Esophagus (tissue), 2 donors: ENCODE results near the gene KPTN. TPM values are rescaled to one million over a fixed set of nuclear protein-coding genes. Genes with fewer than 3 reads are reported as not detected.
A peak's percentile ranks its signal among the peaks of the same experiment; 100 is the strongest.

ENCODE experiments used
- H3K27ac ChIP-seq, 2 donors: one replicate each; pipeline ENCODE4 v1.5.1; 2013; ENCODE audit warnings: low read depth in 2 of 2, mild to moderate bottlenecking in 2 of 2, inconsistent platforms in 1 of 2, low read length in 1 of 2, moderate library complexity in 1 of 2
- H3K27me3 ChIP-seq, 2 donors: one replicate each; pipeline ENCODE4 v1.6.1; 2013; ENCODE audit warnings: low read length in 2 of 2, control low read depth in 1 of 2, mild to moderate bottlenecking in 1 of 2; ENCODE audit not compliant: insufficient read depth in 2 of 2, control insufficient read depth in 1 of 2
- H3K36me3 ChIP-seq, 2 donors: one replicate each; pipeline ENCODE4 v1.6.1; 2013; ENCODE audit warnings: low read length in 1 of 2; ENCODE audit not compliant: control insufficient read depth in 2 of 2, insufficient read depth in 2 of 2
- H3K4me1 ChIP-seq, 2 donors: one replicate each; pipeline ENCODE4 v1.6.1; 2013; ENCODE audit warnings: low read length in 1 of 2; ENCODE audit not compliant: control insufficient read depth in 2 of 2, insufficient read depth in 2 of 2
- H3K4me3 ChIP-seq, 2 donors: one replicate each; pipeline ENCODE4 v1.5.1; 2013; ENCODE audit warnings: low read length in 2 of 2, mild to moderate bottlenecking in 2 of 2, low read depth in 1 of 2, moderate library complexity in 1 of 2
- H3K9me3 ChIP-seq, 2 donors: one replicate each; pipeline ENCODE4 v1.6.1; 2013; ENCODE audit warnings: mild to moderate bottlenecking in 2 of 2, low read depth in 1 of 2, low read length in 1 of 2, moderate library complexity in 1 of 2; ENCODE audit not compliant: control insufficient read depth in 2 of 2, insufficient read depth in 1 of 2
- WGBS, 2 donors: extraction: QIAGEN DNeasy Blood & Tissue Kit; methylation state at CpG; one replicate each; pipeline ENCODE4 v1.1.7; 2013; 5-methylcytosine and 5-hydroxymethylcytosine counted together
- polyA plus RNA-seq, 2 donors: library from polyadenylated mRNA; stranded (reverse); fragments of 200-250 nt; gene quantifications; one replicate each; pipeline ENCODE4 v1.2.3, GENCODE V29; 2013
- donor health status: healthy with polysubstance abuse.
- donor health status: Bipolar disorder and iron deficiency.

KPTN gene
- polyA plus RNA-seq: 10 to 100 TPM; 10.8 to 17.2 TPM

- WGBS, 2 donors: 1 to 2% methylated on average over 57 of the region's 57 CpGs
- Histone ChIP-seq H3K27ac (peak within 1 kb of the TSS; percentile 90 to 95), H3K4me1 (peaks cover 0 to 11% of the 10 kb centered on the region in 2 donors), H3K36me3 (peaks cover 6 to 7% of the 10 kb centered on the region in 2 donors), H3K27me3 (no peaks in the 10 kb centered on the region), H3K9me3 (no peaks in the 10 kb centered on the region), H3K4me3 (peak within 1 kb of the TSS; percentile 66 to 71)
Observed at GRCh38 chr19:47483800-47484690, at the start of gene KPTN. Gene KPTN (minus strand): TSS chr19:47484219. CDS start chr19:47484160, 59 bp downstream.

GRCh38 chr19:47531640-47532387, 47.8 kb upstream of the KPTN start:
- 49 to 57% methylated on average over 14 of the region's 14 CpGs for WGBS, 2 donors

GRCh38 chr19:47529018-47529742, 45.2 kb upstream of the KPTN start:
- Histone ChIP-seq H3K4me3 (no peak overlapping the region), H3K27me3 (no peaks in the 10 kb centered on the region), H3K36me3 (no peaks in the 10 kb centered on the region), H3K27ac (no peak overlapping the region), H3K4me1 (no peaks in the 10 kb centered on the region), H3K9me3 (peaks cover 0 to 3% of the 10 kb centered on the region in 2 donors)
- WGBS, 2 donors: 77 to 78% methylated on average over 16 of the region's 16 CpGs

More at GRCh38 chr19:47531640-47532387, 47.8 kb upstream of the KPTN start:
- Histone ChIP-seq H3K4me3 (no peak overlapping the region), H3K27ac (no peak overlapping the region), H3K4me1 (no peaks in the 10 kb centered on the region), H3K36me3 (no peaks in the 10 kb centered on the region), H3K9me3 (peaks cover 0 to 3% of the 10 kb centered on the region in 2 donors), H3K27me3 (no peaks in the 10 kb centered on the region)

- Histone ChIP-seq H3K27me3 (no peaks in the 10 kb centered on the region), H3K27ac (no peak overlapping the region), H3K4me3 (no peak overlapping the region), H3K36me3 (no peaks in the 10 kb centered on the region), H3K9me3 (peaks cover 0 to 3% of the 10 kb centered on the region in 2 donors), H3K4me1 (peaks cover 0 to 4% of the 10 kb centered on the region in 2 donors)
- 81% methylated on average over 3 of the region's 3 CpGs for WGBS, 2 donors
Observed at GRCh38 chr19:47526798-47527197, 42.8 kb upstream of the KPTN start.

- Histone ChIP-seq H3K4me1 (peaks cover 0 to 4% of the 10 kb centered on the region in 2 donors), H3K4me3 (no peak overlapping the region), H3K27me3 (no peaks in the 10 kb centered on the region), H3K36me3 (no peaks in the 10 kb centered on the region), H3K27ac (peak overlapping the region in 1 of 2 donors; percentile 58), H3K9me3 (no peaks in the 10 kb centered on the region)
- 36 to 38% methylated on average over 7 of the region's 7 CpGs for WGBS, 2 donors
Observed at GRCh38 chr19:47523473-47523872, 39.5 kb upstream of the KPTN start.

GRCh38 chr19:47521473-47522180, 37.6 kb upstream of the KPTN start:
- H3K4me3 ChIP-seq: no peak overlapping the region
- H3K36me3 ChIP-seq: no peaks in the 10 kb centered on the region
- H3K4me1 ChIP-seq: peaks cover 0 to 4% of the 10 kb centered on the region in 2 donors
- WGBS, 2 donors: 62 to 69% methylated on average over 20 of the region's 20 CpGs
- H3K27me3 ChIP-seq: no peaks in the 10 kb centered on the region
- peak overlapping the region in 1 of 2 donors; percentile 40 for H3K27ac ChIP-seq
- no peaks in the 10 kb centered on the region for H3K9me3 ChIP-seq

- Histone ChIP-seq H3K27me3 (no peaks in the 10 kb centered on the region), H3K9me3 (no peaks in the 10 kb centered on the region), H3K4me3 (no peak overlapping the region), H3K27ac (no peak overlapping the region), H3K4me1 (peaks cover 0 to 4% of the 10 kb centered on the region in 2 donors), H3K36me3 (no peaks in the 10 kb centered on the region)
- WGBS, 2 donors: 73 to 83% methylated on average over 6 of the region's 6 CpGs
Observed at GRCh38 chr19:47520839-47521238, 36.8 kb upstream of the KPTN start.

GRCh38 chr19:47520343-47520806, 36.4 kb upstream of the KPTN start:
- no peaks in the 10 kb centered on the region for H3K36me3 ChIP-seq
- 76 to 80% methylated on average over 10 of the region's 10 CpGs for WGBS, 2 donors
- H3K27ac ChIP-seq: no peak overlapping the region
- no peaks in the 10 kb centered on the region for H3K27me3 ChIP-seq
- no peak overlapping the region for H3K4me3 ChIP-seq
- peaks cover 0 to 4% of the 10 kb centered on the region in 2 donors for H3K4me1 ChIP-seq
- H3K9me3 ChIP-seq: no peaks in the 10 kb centered on the region
